HK-2 (cell line): ENCODE measurements around the gene NELFA.
"Not testable (repeated sequence)": the region's sequence is repeated elsewhere in the genome, so short reads cannot be mapped to it uniquely, and the experiment has no call there.

Experiments
- DNase-seq: peaks from one replicate; pipeline ENCODE4 v3.0.0-alpha.2; 2018; ENCODE audit not compliant: unreplicated experiment

NELFA gene

DNA sequence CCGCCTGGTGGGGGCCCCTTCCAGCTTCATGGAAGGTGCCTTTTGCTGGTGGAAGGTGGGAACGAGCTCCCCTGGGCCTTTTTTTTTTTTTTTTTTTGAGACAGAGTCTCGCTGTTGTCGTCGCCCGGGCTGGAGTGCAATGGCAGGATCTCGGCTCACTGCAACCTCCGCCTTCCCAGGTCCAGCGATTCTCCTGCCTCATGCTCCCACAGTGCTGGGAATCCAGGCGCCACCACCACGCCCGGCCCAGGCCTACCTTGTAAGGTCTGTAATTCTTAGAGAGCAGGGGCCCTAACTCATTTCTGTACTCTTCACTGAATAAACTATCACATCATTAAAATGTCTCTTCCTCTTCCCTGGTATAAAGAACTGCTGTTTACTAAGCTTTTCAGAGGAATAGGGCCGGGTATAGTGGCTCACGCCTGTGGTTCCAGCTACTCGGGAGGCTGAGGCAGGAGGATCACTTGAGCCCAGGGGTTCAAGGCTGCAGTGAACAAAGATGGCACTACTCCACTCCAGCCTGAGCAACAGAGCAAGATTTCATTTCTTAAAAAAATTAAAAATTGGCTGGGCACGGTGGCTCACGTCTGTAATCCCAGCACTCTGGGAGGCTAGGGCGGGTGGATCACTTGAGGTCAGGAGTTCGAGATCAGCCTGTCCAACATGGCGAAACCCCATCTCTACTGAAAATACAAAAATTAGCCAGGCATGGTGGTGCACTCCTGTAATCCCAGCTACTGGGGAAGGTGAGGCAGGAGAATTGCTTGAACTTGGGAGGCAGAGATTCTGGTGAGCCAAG lies 14.9 kb downstream of the NELFA start:
- not testable (repeated sequence) for DNase-seq

DNA sequence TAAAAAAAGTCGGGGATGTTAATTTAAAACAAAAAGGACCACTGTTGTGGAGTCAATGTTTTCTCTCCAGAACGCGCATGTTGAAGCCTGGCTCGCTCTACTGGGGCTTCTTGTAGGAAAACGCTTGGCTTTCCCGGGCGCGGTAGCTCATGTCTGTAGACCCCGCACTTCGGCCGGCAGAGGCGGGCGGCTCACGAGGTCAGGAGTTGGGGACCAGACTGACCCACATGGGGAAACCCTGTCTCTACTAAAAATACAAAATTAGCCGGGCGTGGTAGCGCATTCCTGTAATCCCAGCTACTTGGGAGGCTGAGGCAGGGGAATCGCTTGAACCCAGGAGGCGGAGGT lies 15.6 kb downstream of the NELFA start:
- DNase-seq = no peak

DNA sequence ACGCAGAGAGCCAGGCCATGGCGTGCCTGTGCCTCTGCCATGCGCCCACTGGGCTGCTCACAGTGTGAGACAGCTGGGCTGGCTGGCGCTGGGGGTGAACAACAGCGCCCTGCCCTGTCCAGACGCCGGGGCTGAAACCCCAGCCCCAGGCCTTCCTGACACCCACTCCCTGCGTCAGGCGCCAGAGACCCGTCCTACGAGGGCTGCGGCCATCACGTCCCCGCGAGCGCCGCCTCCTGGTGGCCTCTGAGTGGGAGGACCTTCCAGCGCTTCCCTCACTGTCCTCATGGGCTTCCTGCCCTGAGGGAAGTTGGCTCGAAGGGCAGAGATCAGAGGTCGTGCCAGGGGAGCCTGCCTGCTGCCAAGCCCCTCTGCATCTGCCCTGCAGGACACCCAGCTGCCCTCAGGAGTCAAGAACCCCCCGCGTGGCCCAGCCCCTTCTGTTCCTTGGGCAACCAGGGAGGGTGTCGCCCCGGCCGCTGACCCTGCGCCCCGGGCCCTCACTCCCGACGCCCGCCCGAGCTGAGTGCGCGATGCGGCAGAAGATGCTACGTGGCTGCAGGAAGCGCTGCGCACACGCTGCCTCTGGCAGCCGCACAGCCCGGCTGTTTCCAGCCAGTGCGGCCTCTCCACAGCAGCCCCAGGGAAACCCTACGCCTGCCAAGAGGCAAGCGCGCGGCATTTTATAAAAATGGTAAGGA lies 16.2 kb downstream of the NELFA start:
- DNase-seq = no peak

DNA sequence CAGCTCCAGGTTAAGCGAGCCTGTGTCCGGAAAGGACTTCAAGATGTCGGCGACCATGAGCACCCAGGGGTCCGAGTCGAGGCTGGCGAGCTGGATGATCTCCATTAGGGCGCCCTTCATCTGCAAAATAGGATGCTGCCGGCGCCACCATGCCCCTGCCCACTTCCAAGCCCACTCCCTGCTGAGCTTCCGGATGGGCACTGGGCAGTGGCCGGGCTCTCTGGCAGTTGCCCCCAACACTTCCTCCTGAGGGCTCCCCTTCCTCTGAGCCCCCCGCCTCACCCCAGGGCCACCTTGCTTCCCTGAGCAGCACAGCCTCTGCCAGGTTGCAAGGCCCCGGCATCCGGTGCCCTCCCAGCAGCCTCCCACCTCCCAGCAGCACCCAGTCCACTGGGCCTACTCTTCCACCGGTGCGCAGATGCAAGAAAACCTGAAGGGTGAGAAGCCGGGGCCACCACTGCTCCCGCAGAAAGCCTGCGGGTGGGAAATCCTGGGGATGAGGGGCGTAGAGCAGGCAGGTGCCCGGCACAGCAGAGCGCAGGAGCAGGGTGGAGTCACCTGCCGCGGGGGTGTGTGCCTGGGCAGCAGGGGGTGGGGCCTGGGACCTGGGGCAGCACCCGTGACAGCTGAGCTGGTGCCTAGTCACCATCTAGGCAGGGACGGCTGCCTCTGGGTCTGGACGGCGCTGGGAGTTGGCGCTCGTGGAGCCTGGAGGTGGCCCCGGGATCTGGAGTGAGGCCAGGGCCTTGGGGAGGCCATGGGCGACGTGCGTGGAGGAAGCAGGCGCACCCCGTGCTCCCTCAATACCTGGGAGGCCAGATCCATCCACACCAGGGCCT lies 17.0 kb downstream of the NELFA start:
- no peak for DNase-seq

DNA sequence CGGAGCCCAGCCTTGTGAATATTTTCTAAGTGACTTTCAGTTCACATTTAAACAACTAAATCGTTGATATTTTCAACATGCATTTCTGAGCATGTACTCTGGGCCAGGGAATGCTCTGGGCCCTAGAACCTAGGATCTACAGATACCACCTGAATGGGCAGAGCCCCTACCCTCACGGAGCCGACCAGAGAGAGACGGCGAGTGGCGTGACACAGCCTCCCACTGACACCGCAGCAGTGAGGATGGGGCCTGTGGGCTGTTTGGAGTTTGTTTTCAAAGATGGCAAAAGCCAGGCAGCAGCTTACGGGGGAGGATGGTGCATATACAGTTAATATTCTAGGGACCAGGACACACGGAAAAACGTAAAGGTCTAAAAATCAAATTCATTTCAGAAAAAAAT lies 17.7 kb downstream of the NELFA start:
- no peak for DNase-seq

DNA sequence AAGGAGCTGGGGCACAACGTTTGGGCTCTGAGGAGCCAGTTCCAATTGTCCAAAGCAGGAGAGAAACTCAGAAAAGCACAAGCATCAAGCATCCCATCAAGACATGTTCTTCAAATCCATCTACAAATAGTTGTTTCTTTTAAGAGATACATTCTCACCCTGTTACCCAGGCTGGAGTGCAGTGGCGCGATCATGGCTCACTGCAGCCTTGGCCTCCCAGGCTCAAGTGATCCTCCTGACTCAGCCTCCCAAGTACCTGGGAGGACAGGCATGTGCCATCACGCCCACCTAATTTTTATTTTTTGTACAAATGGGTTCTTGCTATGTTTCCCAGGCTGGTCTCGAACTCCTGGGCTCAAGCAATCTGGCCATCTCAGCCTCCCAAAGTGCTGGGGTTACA lies 18.1 kb downstream of the NELFA start:
- no peak for DNase-seq

DNA sequence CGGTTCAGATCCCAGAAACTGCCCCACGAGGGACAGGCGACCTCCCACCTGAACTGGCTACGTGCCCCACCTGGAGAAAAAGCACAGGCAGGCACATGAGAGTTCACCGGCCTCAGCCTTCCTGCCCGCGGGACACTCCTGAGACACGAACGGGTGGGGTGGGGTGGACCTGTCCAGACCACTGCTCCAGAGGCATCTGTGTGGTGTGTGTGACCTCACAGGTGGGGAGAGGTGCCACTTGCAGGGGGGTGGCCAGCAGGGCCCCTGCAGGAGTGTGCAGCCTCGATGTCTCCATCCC lies 18.5 kb downstream of the NELFA start:
- DNase-seq = no peak

DNA sequence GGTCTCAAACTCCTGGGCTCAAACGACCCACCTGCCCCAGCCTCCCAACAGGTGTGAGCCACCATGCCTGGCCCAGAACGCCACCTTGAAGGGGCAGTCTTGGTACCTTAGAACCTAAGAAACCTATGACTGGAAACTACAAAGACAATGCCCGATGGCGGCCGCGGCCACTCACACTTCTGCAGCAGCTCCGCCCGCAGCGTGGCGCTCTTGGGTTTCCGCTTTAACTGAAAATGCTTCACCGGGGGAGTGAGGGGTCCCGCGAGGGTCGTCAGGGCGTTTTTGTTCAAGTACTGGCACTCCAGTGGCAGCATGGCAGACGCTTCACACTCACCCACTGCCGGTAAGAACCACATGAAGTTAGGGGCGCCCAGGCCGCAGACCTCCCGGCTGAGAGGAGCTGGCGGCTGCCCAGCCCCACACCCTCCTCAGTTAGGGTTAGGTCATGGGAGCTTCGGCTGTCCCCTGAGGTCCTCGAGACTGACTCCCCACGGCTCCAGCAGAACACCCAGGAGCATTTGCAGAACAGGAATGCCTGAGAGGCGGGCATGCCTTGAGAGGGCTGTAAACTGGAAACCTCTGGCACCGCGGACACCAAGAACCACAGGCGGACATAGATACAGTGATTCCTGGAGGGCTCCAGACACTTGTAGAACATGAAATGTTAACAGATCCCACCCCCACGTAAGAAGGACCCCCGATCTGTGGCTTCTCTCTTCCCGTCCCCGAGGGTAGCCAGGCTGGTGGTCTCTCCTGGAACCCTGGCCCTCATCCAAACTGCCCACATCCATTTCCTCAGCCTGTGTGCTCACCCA lies 19.0 kb downstream of the NELFA start:
- DNase-seq = no peak

DNA sequence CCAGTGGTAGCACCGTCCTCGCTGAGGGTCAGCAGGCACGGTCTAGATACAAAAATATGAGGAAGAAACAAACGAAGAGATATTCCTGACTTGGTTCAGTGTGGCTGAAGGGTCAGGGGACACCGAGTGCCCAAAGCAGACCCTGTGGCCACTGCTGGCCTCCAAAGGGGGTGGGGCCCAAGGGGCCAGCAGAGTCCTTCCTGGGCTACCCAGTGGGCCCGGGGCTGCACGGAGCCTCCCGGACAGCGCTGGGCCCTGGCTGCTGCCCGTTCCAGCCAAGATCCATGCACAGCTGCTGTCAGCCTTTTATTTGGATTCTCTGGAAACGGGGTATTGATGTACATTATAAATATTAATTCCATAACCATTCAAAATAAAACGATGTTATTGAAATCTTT lies 20.4 kb downstream of the NELFA start:
- DNase-seq = no peak

DNA sequence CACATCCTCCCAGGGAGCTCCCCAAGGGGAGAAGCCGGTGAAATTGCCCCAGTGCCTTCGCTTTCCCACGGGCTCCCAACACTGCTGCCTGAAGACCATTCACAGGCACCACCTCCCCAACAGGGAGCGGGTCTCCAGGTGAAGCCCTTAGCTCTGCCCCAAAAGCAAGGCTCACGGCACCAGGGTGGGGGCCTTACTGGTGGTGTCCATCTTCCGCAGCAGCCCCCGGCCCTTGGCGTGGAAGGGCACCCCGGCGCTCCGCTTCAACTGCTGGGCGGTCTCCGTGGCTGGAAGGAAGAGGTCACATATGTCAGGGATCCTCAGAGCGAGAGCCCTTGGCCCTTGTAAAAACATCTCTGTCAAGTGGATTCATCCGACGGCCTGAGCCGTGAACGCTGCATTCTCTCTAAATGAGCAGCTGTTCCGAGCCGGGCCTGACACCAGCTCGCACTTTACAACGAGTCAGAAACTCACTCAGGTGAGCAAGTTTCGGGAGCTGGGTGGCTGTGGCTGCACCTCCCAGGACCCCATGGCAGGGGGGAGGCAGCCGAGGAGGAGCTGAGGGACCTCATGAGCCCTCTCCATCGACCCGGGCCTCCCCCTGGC lies 20.9 kb downstream of the NELFA start:
- no peak for DNase-seq

DNA sequence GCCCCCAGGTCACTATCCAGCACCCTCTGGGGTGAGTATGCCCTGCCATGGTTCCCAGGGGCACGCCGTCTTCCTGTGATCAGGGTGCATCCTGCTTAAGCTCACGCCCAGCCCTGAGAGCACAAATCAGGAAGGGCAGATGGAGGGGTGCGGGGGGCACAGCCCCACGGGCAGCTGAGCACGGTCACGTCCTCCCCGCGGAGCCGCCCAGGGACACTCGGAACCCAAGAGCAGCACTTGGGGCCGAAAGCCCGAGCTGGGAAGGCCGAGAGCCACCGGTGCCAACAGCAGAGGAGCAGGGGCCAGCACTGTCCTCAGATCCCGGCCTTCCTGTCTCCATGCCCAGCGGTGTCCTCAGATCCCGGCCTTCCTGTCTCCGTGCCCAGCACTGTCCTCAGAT lies 21.5 kb downstream of the NELFA start:
- no peak for DNase-seq

DNA sequence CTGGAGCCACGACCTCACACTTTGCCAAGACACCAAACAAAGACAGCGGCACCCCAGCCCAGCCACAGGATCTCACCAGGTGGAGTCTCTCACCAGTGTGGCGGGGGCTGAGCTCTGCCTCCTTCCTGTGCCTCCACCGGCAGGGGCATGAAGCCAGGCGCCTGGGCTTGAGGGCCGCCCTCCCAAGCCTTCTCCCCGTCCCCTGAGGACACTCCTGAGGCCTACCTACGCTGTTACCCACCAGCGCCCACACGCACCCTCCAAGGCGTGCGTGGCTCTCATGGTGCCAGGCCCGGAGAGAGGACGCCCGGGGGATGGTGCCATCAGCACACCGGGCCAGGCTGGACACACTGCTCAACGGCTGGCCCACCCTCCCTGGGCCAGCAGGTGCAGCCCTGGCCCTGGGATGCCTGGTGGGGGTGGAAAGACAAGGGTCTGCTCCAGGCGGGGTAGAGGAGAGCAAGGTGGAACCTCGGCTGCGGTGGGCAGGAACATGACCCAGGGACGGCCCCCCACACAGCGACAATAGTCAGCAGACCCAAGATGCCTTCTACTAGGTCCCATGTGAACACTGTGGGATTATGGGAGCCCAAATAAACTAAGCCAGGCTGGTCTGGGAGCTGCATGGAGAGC lies 22.1 kb downstream of the NELFA start:
- DNase-seq = no peak

DNA sequence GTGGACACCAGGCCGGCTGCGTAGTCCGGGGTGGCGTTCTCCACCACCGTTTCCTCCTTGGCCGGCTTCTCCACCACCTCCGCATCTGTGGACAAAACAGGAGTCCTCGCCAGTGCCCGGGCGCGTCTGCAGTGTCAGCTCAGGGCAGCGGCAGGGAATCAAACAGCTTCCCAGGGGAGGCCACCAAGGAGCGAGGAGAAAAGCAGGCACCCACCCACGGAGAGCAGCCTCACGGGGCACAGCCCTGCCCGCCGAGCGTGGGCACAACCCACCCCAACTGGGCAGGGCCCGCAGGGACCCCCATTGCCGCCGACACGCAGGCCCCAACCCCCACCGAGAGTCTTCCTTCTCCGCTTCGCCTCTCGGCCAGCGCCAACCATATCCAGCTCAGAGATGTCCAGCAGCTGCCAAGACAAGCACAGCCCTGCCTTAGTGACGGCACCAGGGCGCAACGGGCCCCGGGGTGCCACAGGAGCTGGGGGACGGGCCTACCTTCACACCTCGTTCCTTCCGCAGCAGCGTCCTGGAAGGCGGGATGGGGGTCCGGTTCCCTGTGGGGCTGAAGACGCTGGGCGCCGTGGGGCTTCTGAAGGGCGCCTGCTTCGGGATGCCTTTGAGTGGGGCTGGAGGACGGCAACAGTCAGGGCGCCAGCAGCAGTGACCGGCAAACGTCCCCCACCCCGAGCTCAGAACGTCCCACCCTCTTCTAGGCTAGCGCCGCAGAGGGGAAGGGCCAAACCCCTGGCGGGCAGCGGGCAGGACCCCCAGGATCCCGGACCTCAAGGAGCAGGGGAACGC lies 22.8 kb downstream of the NELFA start:
- no peak for DNase-seq

DNA sequence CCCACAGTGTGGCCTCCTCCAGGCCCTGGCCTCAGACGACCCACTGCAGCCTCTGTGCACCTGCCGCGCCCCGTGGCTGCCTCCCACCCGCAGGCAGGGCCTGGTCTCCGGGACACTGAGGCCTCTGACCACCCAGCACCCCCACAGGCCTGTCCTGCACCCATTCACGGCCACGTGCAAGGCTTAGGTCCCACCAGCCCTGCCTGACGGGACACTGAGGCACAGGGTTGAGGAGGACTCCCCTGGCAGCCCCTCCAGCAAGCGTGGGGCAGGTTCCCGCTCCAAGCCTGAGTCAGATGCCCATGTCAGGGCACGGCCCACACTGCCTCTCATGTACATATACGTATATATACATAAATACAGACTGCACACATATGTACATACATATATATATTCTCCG lies 23.5 kb downstream of the NELFA start:
- no peak for DNase-seq

DNA sequence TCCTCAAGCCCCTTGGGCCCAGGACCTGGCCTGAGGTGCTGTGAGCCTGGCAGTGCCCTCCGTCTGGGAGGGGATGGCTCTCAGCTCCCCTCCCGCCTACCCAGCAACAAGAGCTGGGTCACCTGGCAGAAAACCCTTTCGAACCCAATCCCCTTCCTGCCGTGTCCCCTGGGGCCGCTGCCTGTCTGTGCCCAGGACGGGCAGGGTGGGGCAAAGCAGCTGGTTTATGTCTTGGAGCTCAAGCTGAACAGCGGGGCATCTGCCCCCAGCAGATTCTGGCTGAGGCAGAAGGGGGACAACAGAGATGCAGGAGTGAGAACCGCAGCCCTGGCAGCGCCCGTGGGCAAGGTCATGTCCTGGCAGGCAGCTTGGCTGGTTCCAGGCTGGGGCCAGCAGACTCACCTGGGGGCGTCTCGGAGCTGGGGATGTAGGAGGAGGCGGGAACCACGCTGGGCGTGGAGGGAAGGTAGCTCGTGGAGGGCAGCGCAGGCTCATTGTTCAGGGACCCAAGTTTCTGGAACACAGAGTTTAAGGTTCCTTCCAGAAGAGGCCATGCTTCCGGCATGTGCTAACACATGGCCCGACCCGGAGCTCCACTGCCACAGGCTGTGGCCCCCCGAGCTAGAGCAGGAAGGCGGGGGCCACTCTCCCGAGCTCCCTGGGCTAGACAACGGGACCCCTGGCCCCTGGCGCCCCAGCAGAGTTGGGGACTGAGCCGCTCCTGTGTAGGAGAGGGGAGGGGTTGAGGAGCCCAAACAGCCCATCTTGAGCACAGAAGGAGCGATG lies 24.2 kb downstream of the NELFA start:
- DNase-seq = no peak

DNA sequence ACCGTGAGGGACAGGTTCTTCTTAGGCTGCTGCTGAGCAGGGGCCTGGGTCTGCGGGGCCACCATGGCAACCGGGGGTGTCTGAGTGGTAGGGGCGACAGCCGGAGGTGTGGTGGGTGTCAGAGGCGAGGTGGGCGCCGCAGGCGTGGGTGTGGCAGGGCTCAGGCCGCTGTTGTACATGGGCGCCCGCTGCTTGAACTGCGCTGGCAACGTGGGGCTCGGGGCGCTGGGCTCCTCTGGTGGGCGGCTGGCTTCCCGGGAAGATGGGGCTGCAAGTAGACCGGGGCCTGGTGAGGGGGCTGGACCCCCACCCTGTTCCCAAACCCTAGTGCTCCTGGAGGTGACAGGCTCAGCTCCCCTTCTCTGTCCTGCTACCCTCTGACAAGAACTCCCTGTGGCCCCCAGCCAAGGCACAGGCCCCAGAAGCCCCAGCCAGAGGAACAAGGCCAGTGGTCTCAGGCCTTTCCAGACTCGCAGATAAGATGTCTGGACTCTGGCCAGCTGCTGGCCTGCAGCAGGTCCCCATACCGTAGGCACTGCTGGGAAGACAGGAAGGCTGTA lies 24.8 kb downstream of the NELFA start:
- DNase-seq = no peak

DNA sequence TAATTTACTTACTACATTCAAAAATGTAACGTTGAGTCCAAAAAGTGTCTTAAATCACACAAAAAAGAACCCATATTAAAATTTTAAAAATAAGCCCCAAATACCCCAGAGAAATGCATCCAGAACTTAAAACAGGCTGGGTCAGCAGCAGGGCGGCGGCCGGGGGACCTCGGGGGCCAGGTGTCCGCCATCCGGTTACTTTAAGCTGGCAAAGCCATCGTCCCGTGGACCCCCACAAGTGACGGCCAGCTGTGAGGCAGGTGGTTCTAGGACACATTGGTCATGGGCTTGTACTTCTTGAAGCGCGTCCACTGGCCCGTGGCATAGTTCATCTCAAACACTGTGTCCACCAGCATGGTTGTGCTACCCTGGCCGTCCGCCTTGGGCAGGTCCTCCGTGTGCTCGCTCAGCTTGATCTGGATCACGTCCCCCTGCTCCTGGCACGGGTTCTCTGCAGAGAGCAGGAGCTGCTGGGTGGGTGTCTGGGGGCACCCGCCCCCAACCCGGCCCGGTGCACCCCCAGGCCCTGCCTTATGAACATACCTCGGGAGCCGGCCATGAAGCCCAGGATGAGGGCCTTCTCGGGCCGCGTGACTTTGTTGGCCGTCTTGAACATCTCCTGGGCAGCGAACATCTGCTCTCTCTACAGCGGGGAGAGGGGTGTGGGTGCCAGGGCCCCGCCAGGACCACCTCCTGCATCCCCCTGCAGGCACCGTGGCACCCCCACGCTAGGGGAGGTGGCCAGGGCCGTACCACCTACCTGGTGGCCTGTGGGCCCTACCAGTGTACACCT lies 25.5 kb downstream of the NELFA start:
- no peak for DNase-seq
